Natural killer cell (primary cell): ENCODE data around the gene PTPRO. TPM values are rescaled to one million over a fixed set of nuclear protein-coding genes. Genes with fewer than 3 reads are reported as not detected.

ENCODE experiments used
- ATAC-seq, 3 donors: fragments of 150-1000 bp in 2 of 3; fragments of 200-7000 bp in 1 of 3; cut with Tn5 transposase; 1 replicate in 1 of 3; 2 replicates in 2 of 3; pipeline ENCODE4 v1.10.0; 2021; ENCODE audit warnings: mild to moderate bottlenecking in 2 of 3, moderate library complexity in 2 of 3
- DNase-seq, 2 donors: peaks; one replicate each; pipeline versions ENCODE4 v3.0.0 to v3.0.0-alpha.2; 2013 to 2021; ENCODE audit warnings: mixed read lengths in 1 of 2
- H3K27ac ChIP-seq: one replicate; pipeline ENCODE4 v1.5.1; 2013; ENCODE audit warnings: mild to moderate bottlenecking, low read length
- H3K27me3 ChIP-seq: one replicate; pipeline ENCODE4 v1.6.1; 2013; ENCODE audit warnings: low read length; ENCODE audit not compliant: control insufficient read depth, insufficient read depth
- H3K36me3 ChIP-seq: one replicate; pipeline ENCODE4 v1.6.1; 2013; ENCODE audit warnings: low read length; ENCODE audit not compliant: control insufficient read depth, insufficient read depth
- H3K4me1 ChIP-seq: one replicate; pipeline ENCODE4 v1.6.1; 2013; ENCODE audit warnings: low read length; ENCODE audit not compliant: control insufficient read depth, insufficient read depth
- H3K4me3 ChIP-seq: one replicate; pipeline ENCODE4 v1.5.1; 2013; ENCODE audit warnings: low read length
- H3K9me3 ChIP-seq: one replicate; pipeline ENCODE4 v1.6.1; 2013; ENCODE audit warnings: low read length; ENCODE audit not compliant: control insufficient read depth, insufficient read depth
- H3K27ac Mint-ChIP-seq, 2 donors: one replicate each; pipeline ENCODE4 v1.8.0; 2022; ENCODE audit warnings: mild to moderate bottlenecking in 2 of 2, mixed read lengths in 2 of 2, moderate library complexity in 1 of 2
- H3K27me3 Mint-ChIP-seq, 2 donors: one replicate each; pipeline ENCODE4 v1.8.0; 2022; ENCODE audit warnings: low read depth in 2 of 2, mixed read lengths in 2 of 2
- H3K36me3 Mint-ChIP-seq: one replicate; pipeline ENCODE4 v1.8.0; 2022; ENCODE audit warnings: mixed read lengths
- H3K4me1 Mint-ChIP-seq, 2 donors: one replicate each; pipeline ENCODE4 v1.8.0; 2022; ENCODE audit warnings: mixed read lengths in 2 of 2
- H3K4me3 Mint-ChIP-seq: one replicate; pipeline ENCODE4 v1.8.0; 2022; ENCODE audit warnings: mild to moderate bottlenecking, moderate library complexity, mixed read lengths
- H3K9me3 Mint-ChIP-seq, 2 donors: one replicate each; pipeline ENCODE4 v1.8.0; 2022; ENCODE audit warnings: mixed read lengths in 2 of 2
- WGBS: methylation state at CpG from one replicate; pipeline ENCODE4 v1.1.7; 2013; ENCODE audit warnings: missing lambda C conversion rate; ENCODE audit not compliant: insufficient coverage; 5-methylcytosine and 5-hydroxymethylcytosine counted together
- intact Hi-C: fragments of 100-400 bp; cut with micrococcal nuclease; formaldehyde crosslinking; loops from one replicate; pipeline ENCODE4 v1.14.2; 2022
- total RNA-seq, 4 donors: library from RNA; stranded (reverse); fragments of 120-200 nt in 1 of 4; gene quantifications; one replicate each; pipeline versions ENCODE4 v1.2.3 to v1.2.4, GENCODE V29; 2013 to 2022
- TF ChIP-seq, protein P1 (sequence below): fragments of 200-600 bp; IDR thresholded peaks from one replicate; pipeline ENCODE4 v1.8.0; 2022; ENCODE audit warnings: antibody characterized with exemption

The PTPRO gene
- total RNA-seq, 3 donors from 2014 or later (not counting 1 experiment from before 2014, with no cell fraction given): 0.29 to 1.2 (median 0.53) TPM

DNA sequence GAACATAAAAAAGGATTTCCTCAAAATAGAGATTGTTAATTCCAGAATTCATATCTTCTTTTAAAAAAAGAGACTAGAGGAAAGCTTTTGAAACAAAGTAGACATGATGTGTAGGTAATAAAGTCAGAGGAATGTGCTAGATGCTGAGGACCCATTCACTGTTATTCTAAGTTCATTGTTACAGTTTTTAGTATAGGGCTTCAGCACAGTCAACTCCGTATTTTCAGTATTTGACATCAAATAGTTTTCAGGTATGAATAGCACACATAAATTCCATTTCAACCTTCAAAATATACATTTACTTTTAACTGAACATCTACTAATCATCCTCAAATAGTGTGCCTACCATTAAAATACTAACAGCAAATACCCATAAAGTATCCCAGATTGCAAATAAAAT, 239.1 kb downstream of the PTPRO start:
- H3K9me3 ChIP-seq: no peaks in the 10 kb centered on the region
- H3K36me3 Mint-ChIP-seq: no peaks in the 10 kb centered on the region
- no peaks in the 10 kb centered on the region for H3K27me3 Mint-ChIP-seq
- H3K36me3 ChIP-seq: no peaks in the 10 kb centered on the region
- H3K27ac ChIP-seq: no peak overlapping the region
- ATAC-seq (no peak), DNase-seq (no peak)
- intact Hi-C loops: no loop called here
- TF ChIP-seq, protein P1, sequence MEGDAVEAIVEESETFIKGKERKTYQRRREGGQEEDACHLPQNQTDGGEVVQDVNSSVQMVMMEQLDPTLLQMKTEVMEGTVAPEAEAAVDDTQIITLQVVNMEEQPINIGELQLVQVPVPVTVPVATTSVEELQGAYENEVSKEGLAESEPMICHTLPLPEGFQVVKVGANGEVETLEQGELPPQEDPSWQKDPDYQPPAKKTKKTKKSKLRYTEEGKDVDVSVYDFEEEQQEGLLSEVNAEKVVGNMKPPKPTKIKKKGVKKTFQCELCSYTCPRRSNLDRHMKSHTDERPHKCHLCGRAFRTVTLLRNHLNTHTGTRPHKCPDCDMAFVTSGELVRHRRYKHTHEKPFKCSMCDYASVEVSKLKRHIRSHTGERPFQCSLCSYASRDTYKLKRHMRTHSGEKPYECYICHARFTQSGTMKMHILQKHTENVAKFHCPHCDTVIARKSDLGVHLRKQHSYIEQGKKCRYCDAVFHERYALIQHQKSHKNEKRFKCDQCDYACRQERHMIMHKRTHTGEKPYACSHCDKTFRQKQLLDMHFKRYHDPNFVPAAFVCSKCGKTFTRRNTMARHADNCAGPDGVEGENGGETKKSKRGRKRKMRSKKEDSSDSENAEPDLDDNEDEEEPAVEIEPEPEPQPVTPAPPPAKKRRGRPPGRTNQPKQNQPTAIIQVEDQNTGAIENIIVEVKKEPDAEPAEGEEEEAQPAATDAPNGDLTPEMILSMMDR: no peak
- peaks cover 22 to 29% of the 10 kb centered on the region in 2 donors for H3K4me1 Mint-ChIP-seq
- no CpG with 5 or more reads among the region's 1 CpG for WGBS
- H3K27ac Mint-ChIP-seq: no peak overlapping the region
- no peaks in the 10 kb centered on the region for H3K4me1 ChIP-seq
- no peak overlapping the region for H3K4me3 Mint-ChIP-seq
- no peak overlapping the region for H3K4me3 ChIP-seq
- no peaks in the 10 kb centered on the region for H3K27me3 ChIP-seq
- H3K9me3 Mint-ChIP-seq: no peaks in the 10 kb centered on the region

DNA sequence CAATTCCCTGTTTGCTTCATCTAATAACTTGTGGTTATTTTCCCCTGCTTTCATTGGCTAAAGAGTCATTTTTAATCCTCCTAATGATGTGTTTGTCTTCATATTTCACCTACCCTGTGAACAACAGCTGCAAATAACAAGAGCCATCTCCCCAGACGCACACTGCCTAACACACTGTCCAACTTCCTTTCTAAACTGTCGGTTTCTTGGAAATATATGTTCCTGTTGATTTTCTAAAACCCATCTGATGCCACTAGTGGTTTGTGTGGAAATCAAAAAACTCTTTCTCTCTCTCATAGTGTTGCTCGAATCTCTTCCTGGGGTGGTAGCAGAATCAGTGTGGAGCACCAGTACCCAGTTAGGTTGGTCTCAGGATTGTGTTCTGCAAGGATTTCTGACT, 240.0 kb downstream of the PTPRO start:
- no peak overlapping the region for H3K4me3 ChIP-seq
- H3K4me1 Mint-ChIP-seq: peaks cover 22 to 29% of the 10 kb centered on the region in 2 donors
- H3K27ac Mint-ChIP-seq: peak overlapping the region in 1 of 2 donors; percentile 74
- H3K27me3 ChIP-seq: no peaks in the 10 kb centered on the region
- WGBS: no CpG with 5 or more reads among the region's 3 CpGs
- H3K4me1 ChIP-seq: no peaks in the 10 kb centered on the region
- no peak for ATAC-seq
- H3K27ac ChIP-seq: no peak overlapping the region
- H3K9me3 Mint-ChIP-seq: no peaks in the 10 kb centered on the region
- H3K36me3 ChIP-seq: no peaks in the 10 kb centered on the region
- intact Hi-C loops: no loop called here
- no peaks in the 10 kb centered on the region for H3K36me3 Mint-ChIP-seq
- peaks cover 0 to 5% of the 10 kb centered on the region in 2 donors for H3K27me3 Mint-ChIP-seq
- peak in 1 of 2 donors; percentile 27 for DNase-seq
- H3K4me3 Mint-ChIP-seq: peak overlapping the region; percentile 4
- TF ChIP-seq, protein P1: no peak
- H3K9me3 ChIP-seq: no peaks in the 10 kb centered on the region

DNA sequence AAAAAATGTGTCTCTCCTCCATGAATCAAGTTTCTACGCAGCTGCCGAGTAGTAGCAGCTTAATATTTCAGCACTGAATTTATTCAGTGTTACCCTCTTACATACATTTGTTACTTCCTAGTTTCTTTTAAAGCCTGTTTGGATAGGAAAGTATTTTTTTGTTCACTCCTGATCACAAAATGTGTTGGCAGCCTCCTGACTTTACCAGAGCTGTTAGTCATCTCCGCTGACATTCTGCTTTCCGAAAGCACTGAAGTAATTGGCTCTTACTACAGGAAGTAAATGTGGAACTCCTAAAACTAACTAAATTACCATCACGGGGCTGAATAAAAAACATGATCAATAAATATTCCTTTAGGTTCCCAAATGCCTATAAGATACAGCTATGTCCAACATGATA, 241.4 kb downstream of the PTPRO start:
- no peaks in the 10 kb centered on the region for H3K36me3 Mint-ChIP-seq
- peaks cover 0 to 7% of the 10 kb centered on the region in 2 donors for H3K27me3 Mint-ChIP-seq
- peak overlapping the region; percentile 51 to 80 for H3K27ac Mint-ChIP-seq
- Histone ChIP-seq H3K4me1 (no peaks in the 10 kb centered on the region), H3K27ac (no peak overlapping the region), H3K36me3 (no peaks in the 10 kb centered on the region), H3K4me3 (no peak overlapping the region), H3K9me3 (no peaks in the 10 kb centered on the region), H3K27me3 (no peaks in the 10 kb centered on the region)
- ATAC-seq (peak; percentile 38 to 68 (median 43)), DNase-seq (peak in 1 of 2 donors; percentile 64)
- no peaks in the 10 kb centered on the region for H3K9me3 Mint-ChIP-seq
- TF ChIP-seq, protein P1: no peak
- peak overlapping the region; percentile 76 for H3K4me3 Mint-ChIP-seq
- intact Hi-C loops: no loop called here
- H3K4me1 Mint-ChIP-seq: peaks cover 22 to 29% of the 10 kb centered on the region in 2 donors
- WGBS: 18% methylated on average over 4 of the region's 5 CpGs

DNA sequence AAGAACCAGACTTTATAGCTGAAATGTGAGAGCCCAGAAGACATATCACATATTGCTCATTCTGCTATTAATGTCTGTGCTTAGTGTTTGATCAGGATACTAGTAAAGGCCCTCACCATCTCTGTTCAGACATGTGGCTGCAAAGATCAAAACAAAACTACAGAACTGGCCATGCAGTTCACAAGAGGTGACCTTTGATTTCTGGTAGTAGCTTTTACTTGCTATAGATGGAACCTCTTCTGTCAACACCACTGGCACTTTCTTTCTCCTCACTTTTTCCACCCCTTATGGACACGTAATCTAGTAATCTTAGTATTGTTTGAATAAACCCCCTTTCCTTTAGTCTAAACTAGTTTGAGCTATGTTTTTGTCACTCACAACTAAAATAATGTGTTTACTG, 252.0 kb downstream of the PTPRO start:
- Mint-ChIP-seq H3K27me3 (peaks cover 0 to 29% of the 10 kb centered on the region in 2 donors), H3K4me1 (peaks cover 0 to 9% of the 10 kb centered on the region in 2 donors), H3K27ac (no peak overlapping the region), H3K9me3 (no peaks in the 10 kb centered on the region), H3K4me3 (no peak overlapping the region), H3K36me3 (no peaks in the 10 kb centered on the region)
- TF ChIP-seq, protein P1: no peak
- intact Hi-C loops: no loop called here
- no peak overlapping the region for H3K4me3 ChIP-seq
- WGBS: no CpG with 5 or more reads among the region's 1 CpG
- H3K27me3 ChIP-seq: no peaks in the 10 kb centered on the region
- no peak overlapping the region for H3K27ac ChIP-seq
- no peaks in the 10 kb centered on the region for H3K36me3 ChIP-seq
- no peaks in the 10 kb centered on the region for H3K9me3 ChIP-seq
- H3K4me1 ChIP-seq: peaks cover 4% of the 10 kb centered on the region
- DNase-seq: no peak
- ATAC-seq: no peak
